Gastroesophageal sphincter (tissue), 3 donors: ENCODE data around the gene SNCB.

Source experiments
- CTCF ChIP-seq, 4 experiments: fragments of 200-600 bp in 2 of 4; fragments of 450-650 bp in 2 of 4; sonication (generic) in 1 of 4; IDR thresholded peaks; one replicate each; pipeline ENCODE4 v1.5.1; 2017 to 2019; ENCODE audit warnings: antibody characterized with exemption in 4 of 4, mild to moderate bottlenecking in 2 of 4, moderate library complexity in 2 of 4
- EP300 ChIP-seq: sonication (generic); formaldehyde crosslinking; IDR thresholded peaks from one replicate; pipeline ENCODE4 v1.6.1; 2017; ENCODE audit warnings: antibody characterized with exemption, mild to moderate bottlenecking
- POLR2A ChIP-seq, 2 donors: fragments of 450-650 bp; IDR thresholded peaks; one replicate each; pipeline ENCODE4 v1.6.1; 2017; ENCODE audit warnings: antibody characterized with exemption in 2 of 2, mild to moderate bottlenecking in 2 of 2, moderate library complexity in 1 of 2
- POLR2AphosphoS5 ChIP-seq: sonication (generic); formaldehyde crosslinking; IDR thresholded peaks from one replicate; pipeline ENCODE4 v1.6.1; 2017; ENCODE audit warnings: antibody characterized with exemption

DNA sequence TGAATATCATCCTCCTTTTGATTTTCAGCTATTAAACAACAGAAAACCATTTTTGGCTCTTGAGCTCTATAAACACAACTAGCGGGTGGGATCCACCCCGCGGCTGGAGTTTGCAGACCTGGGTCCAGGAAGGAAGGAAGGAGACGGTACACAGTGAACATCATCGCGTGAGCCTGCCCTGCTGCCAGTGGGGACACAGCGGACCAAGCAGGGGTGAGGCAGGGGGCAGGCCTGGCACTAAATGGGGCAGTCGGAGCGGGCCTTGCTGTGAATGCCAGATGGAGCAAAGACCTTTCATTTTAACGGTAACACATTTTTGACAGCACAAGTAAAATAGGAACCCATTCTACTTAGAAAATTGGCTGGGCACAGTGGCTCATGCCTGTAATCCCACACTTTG lies 31.3 kb upstream of the SNCB start:
- TF ChIP-seq EP300 (no peak), CTCF (IDR thresholded peaks at IDR 0.05) (no peak), POLR2A (IDR thresholded peaks at IDR 0.05) (no peak), POLR2AphosphoS5 (no peak)
